T-helper 1 cell treated with Interleukin-12 subunit alpha and Interleukin-12 subunit beta and Interleukin-4 antibody, amounts not matched to agents 30 μg/mL and 1 μg/mL, for 36 hours (primary cell): Measurements from ENCODE around the gene RPS2.

Experiments
- H3K27ac Mint-ChIP-seq: one replicate; pipeline ENCODE4 v1.8.0; 2021; ENCODE audit warnings: mild to moderate bottlenecking, mixed read lengths
- H3K27me3 Mint-ChIP-seq: one replicate; pipeline ENCODE4 v1.8.0; 2021; ENCODE audit warnings: low read depth, mixed read lengths
- H3K36me3 Mint-ChIP-seq: one replicate; pipeline ENCODE4 v1.8.0; 2021; ENCODE audit warnings: low read depth, mixed read lengths
- H3K4me1 Mint-ChIP-seq: one replicate; pipeline ENCODE4 v1.8.0; 2021; ENCODE audit warnings: low read depth, mixed read lengths
- H3K4me3 Mint-ChIP-seq: one replicate; pipeline ENCODE4 v1.8.0; 2021; ENCODE audit warnings: mild to moderate bottlenecking, moderate library complexity, mixed read lengths
- H3K9me3 Mint-ChIP-seq: one replicate; pipeline ENCODE4 v1.8.0; 2021; ENCODE audit warnings: mixed read lengths

RPS2 gene

DNA sequence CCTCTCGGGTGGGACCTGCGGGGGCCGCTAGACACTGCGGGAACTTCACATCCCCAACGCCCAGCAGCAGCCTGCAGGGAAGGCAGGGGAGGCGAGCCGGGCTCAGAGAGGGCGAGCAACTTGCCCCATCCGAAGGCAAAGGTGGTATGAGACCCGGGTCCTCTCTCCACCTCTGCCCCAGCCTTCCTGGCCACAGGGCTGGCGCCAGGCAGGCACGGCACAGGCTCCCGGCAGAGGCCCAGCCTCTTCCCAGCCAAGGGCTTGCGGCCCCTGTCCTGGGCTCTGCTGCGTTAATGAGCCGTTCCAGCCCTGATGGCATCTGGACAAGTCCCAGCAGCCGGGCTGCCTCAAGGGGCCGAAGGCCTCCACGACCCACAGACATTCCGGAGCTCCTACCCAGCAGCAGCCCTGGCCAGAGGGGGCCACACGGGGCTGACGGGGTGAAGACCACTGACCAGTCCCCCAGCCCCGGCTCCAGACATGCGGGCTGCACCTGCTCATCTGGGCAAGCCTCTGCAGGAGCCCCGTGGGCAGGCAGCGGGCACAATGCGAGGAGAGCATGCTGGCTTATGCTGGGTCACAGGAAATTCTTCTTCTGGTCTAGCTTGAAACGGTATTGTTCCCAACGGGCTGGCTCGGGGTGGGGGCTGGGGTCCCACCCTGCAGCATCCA is 45.2 kb downstream of the RPS2 start:
- Mint-ChIP-seq H3K36me3 (no peaks in the 10 kb centered on the region), H3K27ac (no peak overlapping the region), H3K27me3 (peaks cover 74% of the 10 kb centered on the region), H3K4me1 (no peaks in the 10 kb centered on the region), H3K9me3 (no peaks in the 10 kb centered on the region), H3K4me3 (no peak overlapping the region)

DNA sequence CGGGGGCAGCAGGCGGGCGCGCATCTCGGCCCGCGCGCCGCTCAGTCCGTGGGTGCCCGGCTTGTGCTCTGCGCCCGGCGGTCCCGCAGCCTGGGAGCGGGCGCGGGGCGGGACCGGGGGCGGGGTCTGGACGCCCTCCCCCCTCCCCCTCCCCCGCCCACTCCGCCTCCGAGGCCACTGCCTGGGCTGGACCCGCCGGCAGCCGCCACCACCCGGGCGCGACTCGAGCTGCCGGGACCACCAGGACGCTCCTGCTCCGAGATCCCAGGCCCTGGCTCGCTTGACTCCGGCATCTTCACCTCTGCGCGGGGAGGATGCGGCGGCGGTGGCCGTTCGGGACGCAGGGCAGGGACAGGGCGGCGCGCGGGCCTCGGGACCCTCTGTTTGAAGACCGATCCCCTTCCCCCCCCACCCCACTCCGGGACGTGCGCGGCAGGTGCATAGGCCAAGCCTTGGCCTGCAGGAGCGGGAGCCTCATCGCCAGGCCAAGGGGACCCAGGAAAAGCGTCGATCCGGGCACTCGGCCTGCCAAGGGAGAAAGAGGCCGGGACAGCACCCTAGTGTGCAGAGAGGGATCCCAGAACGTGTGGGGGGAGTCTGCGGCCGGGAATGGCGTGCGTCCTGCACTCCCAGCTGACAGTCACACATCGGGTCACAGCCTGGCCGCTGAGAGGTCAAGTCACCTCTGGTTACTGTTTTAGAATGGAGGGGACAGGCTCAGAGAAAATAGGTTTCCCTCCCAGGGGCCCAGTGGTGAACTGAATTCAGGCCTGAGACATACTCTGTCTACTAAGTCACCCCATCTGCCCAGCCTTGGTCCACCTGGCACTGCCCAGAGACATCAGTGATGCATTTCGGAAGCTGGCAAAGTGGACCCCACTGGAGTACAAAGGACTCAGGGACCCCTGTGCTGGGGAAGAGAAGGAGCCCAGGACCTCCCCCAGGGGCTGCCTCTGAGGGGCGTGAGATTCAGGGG is 46.0 kb downstream of the RPS2 start, which contains the start of gene HS3ST6:
TSS of gene HS3ST6 (minus strand) at position 65 of the 976 bp plus-strand sequence. CDS start 92 bp downstream, outside the sequence.
- Mint-ChIP-seq H3K4me1 (no peaks in the 10 kb centered on the region), H3K27ac (no peak within 1 kb of the TSS), H3K36me3 (no peaks in the 10 kb centered on the region), H3K4me3 (no peak within 1 kb of the TSS), H3K27me3 (peaks cover 65% of the 10 kb centered on the region), H3K9me3 (no peaks in the 10 kb centered on the region)

DNA sequence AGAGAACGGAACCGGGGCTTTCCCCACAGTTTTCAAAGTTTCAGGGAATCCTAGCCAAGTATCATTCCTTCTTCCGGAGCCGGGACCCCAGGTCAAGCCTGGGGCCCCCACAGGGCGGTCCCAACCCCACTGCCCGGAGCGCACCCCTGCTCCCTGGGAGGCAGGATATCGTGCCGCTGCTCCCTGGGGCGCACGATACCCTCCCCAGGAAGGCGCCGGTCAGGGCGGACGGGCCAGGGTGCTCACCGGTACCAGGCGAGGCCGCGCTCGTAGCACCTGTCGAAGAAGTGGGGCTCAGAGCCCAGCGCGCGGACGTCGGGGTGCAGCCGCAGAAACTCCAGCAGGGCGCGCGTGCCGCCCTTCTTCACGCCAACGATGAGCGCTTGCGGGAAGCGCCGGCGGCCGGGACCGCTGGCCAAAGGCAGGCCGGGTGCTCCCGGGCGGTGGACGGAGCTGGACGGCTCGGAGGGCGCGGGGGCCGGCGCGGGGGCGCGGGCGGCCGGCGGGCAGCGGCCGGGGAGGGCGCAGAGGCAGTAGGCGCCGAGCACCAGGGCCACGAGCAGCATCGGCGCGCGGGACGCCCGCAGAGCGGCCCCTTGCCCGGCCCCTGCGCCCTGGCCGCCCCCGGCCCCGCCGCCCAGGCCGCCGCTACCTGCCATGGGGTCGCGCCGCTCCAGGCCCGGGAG is 46.8 kb downstream of the RPS2 start:
- Mint-ChIP-seq H3K9me3 (no peaks in the 10 kb centered on the region), H3K36me3 (no peaks in the 10 kb centered on the region), H3K4me1 (no peaks in the 10 kb centered on the region), H3K4me3 (no peak overlapping the region), H3K27me3 (peaks cover 57% of the 10 kb centered on the region), H3K27ac (no peak overlapping the region)

DNA sequence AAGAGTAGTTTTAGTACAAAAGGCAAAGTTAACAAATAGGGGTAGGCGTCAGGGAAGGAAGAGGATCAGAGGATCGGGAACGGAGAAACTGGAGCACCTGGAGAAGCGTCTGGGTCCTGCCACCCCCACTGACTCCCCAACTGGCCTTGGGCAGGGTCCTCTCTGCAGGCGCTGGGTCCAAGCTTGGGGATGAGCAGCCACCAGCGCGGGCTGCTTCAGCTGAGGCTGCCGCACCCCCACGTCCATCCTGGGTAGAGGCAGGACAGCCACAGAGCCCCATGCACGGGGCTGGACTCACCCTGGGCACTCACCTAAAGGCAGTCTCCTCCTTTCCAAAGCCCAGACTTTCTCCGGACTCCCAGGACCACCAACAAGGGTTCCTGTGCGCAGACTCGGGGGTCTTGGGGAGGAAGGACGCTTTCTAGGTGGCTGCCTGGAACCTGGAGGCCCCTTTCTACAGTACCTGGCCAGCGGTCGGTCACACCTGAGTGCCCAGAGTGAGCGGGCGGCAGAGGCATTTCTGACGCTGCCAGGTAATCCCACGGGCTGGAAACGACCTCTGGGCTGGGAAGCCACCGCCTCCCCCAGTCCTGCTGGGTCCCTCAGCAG is 47.5 kb downstream of the RPS2 start:
- Mint-ChIP-seq H3K27me3 (peaks cover 51% of the 10 kb centered on the region), H3K4me3 (no peak overlapping the region), H3K4me1 (no peaks in the 10 kb centered on the region), H3K27ac (no peak overlapping the region), H3K36me3 (no peaks in the 10 kb centered on the region), H3K9me3 (no peaks in the 10 kb centered on the region)

DNA sequence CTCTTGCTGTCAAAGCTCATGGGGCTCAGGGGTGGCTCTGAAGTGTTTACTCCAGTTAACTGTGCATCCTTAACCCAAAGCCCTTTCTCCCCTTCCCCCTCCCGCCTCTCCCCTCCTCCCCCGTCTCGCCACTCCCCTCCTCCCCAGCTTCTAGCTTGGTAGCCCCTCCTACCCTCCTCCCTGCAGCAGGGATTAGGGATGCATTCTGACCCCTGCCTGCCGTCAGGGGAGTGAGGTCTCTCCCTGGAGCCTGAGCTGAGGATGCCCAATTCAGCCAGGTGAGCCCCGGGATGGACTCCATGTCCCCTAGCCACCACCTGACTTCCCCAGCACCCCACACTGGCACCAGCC is 48.0 kb downstream of the RPS2 start:
- Mint-ChIP-seq H3K4me3 (no peak overlapping the region), H3K36me3 (no peaks in the 10 kb centered on the region), H3K9me3 (no peaks in the 10 kb centered on the region), H3K4me1 (no peaks in the 10 kb centered on the region), H3K27me3 (peaks cover 50% of the 10 kb centered on the region), H3K27ac (no peak overlapping the region)

DNA sequence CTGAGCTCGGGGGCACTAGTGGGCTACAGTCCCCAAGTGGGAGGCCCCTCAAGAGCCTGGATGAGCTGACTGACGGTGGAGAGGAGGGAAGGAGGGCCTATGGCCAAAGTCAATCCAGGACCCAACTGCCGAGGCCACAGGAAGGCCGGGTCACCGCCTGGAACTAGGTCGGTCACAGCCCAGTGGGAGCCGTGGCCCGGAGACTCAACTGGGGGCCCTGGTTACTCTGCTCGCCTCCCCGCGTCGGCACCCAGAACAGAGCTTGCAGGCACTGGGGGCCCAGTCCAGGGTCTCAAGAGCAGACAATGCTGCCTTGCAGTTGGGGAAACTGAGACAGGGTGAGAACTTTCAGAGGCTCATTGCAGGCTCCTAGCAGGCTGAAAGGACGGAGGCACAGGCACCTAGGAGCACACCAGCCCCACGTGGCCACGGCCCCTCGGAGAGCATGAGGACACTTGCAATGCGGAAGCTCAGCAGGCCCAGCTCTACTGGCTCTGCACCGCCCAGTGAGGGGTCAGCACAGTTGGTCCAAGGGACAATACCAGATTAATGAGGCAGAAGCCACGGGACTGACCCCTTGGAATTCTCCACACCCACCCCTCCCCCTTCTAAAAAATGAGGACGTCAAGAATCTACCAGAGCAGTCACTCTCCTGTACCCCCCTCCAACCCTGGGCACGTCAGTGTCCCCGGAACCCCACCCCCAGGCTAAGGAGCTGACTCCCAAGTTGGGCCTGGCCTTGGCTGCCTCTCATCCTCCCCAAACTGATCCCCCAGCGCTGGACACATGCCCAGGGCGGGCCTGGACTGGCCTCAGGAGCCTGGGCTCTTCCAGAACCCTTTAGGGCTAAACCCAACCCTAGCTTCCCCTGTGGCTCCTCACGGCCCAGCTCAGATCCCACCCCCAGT is 48.6 kb downstream of the RPS2 start:
- Mint-ChIP-seq H3K27me3 (peaks cover 43% of the 10 kb centered on the region), H3K4me1 (no peaks in the 10 kb centered on the region), H3K36me3 (no peaks in the 10 kb centered on the region), H3K27ac (no peak overlapping the region), H3K4me3 (no peak overlapping the region), H3K9me3 (no peaks in the 10 kb centered on the region)

DNA sequence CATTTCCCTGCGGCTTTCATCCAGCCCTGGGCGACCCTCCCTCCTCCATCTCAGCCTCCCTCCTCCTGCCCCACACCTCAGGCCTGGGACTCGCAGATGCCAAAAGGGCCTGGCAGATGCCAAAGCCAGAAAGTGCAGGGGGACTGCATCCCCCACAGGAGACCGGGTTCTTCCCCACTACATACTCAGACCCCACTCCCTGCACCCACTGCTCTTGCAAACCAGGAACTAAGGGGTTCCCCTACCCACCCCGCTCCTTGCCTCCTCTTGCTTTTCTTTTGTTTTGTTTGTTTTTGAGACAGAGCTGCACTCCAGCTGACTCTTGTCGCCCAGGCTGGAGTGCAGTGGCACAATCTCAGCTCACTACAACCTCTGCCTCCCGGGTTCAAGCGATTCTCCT is 49.6 kb downstream of the RPS2 start:
- Mint-ChIP-seq H3K27me3 (peaks cover 35% of the 10 kb centered on the region), H3K4me1 (no peaks in the 10 kb centered on the region), H3K27ac (no peak overlapping the region), H3K4me3 (no peak overlapping the region), H3K9me3 (no peaks in the 10 kb centered on the region), H3K36me3 (no peaks in the 10 kb centered on the region)

DNA sequence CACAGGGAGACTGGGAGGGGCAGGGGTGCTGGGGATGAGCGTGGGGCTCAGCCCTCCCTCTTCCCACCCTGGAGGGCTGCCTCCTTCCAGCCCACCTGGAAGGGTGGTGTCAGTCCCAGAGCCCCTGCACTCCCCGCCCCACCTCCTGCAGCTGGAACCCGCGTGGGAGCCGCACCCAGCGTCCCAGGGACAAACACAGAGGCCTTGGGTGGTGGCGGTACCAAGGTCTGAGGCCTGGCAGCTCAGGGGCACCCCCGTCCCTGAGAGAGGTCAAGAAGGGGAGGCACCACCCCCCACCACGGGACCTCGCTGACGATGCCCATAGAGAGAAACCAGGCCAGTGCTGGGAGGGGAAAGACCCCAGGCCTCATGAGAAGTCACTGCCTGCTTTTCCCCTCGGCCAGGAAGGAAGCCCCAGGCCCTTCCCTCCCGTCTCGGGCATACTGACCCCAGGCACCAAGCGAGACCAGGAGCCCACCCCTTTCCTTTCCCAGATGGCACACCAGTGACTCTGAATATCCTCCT is 50.5 kb downstream of the RPS2 start:
- Mint-ChIP-seq H3K4me1 (no peaks in the 10 kb centered on the region), H3K4me3 (no peak overlapping the region), H3K9me3 (no peaks in the 10 kb centered on the region), H3K27ac (no peak overlapping the region), H3K27me3 (peaks cover 33% of the 10 kb centered on the region), H3K36me3 (no peaks in the 10 kb centered on the region)

DNA sequence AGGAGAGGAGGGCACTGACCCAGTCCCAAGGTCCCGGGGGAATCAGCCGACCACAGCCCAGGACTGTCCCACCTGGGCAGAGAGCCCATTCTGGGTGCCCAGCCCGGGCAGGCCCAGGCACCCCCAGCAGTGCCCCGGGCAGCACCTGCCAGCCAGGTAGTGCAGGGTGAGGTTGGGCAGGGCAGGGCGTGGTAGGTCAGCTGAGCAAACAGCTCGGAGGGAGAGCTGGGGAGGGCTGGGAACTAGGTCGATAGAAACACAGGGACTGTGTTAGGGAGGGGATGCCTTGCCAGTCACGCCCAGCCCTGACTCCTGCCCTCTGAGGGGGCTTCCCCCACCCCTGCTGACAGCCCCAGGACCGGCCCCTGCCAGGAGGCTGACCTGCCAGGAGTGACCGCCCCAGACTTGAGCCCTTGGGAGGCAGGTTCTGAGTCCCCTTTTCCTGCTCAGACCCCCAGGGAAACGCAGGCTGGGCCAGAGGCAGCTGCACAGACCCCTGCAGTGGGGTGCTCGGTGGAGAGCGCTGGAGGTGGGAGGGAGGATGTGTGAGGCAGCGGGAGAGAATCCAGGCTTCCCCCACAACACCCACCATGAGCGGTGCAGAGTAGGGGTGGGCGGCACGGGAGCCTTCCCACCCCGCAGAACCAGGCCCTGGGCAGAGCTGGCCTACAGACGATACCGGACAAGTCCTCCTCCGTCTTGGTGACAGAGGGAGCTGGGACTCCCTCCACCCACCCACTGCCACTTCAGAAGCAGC is 51.1 kb downstream of the RPS2 start:
- Mint-ChIP-seq H3K4me3 (no peak overlapping the region), H3K4me1 (no peaks in the 10 kb centered on the region), H3K9me3 (no peaks in the 10 kb centered on the region), H3K27ac (no peak overlapping the region), H3K27me3 (peaks cover 30% of the 10 kb centered on the region), H3K36me3 (no peaks in the 10 kb centered on the region)

DNA sequence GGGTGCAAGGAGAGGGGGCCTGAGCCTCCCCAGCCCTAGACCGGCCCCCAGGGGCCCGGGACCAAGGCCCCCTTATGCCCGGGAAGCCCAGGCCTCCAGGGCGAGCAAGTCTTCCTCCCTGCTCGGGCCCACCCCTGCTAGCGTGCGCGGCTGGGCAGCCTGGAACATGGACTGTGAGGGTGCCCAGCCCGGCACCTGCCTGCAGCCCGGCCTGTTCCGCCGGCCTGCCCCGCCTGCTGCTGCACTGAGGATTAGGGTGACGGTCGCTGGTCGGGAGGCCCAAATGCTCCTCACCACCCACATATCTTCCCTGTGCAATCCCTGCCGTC is 52.4 kb downstream of the RPS2 start:
- Mint-ChIP-seq H3K36me3 (no peaks in the 10 kb centered on the region), H3K9me3 (no peaks in the 10 kb centered on the region), H3K27me3 (peaks cover 27% of the 10 kb centered on the region), H3K27ac (no peak overlapping the region), H3K4me3 (no peak overlapping the region), H3K4me1 (no peaks in the 10 kb centered on the region)
